ENCODE data around the gene ALAS1.

Gene ALAS1

GRCh38 chr3:52221141-52221562 is 23.2 kb downstream of the ALAS1 start:
- no peak for DNase-seq (ENCODE audit: low read depth)

GRCh38 chr3:52221563-52222318 is 23.8 kb downstream of the ALAS1 start:
- no peak for DNase-seq (ENCODE audit: low read depth)

GRCh38 chr3:52222319-52223221 is 24.6 kb downstream of the ALAS1 start:
- no peak for DNase-seq (ENCODE audit: low read depth)

- DNase-seq (ENCODE audit: low read depth), result no peak
Measured at GRCh38 chr3:52223449-52224408, 25.8 kb downstream of the ALAS1 start.

GRCh38 chr3:52225452-52226228 is 27.7 kb downstream of the ALAS1 start, which contains the start of gene TLR9:
TSS of gene TLR9 (minus strand) at chr3:52225645. CDS start at chr3:52225529, 116 bp downstream.
- no peak for DNase-seq (ENCODE audit: low read depth)

GRCh38 chr3:52226229-52226817 is 28.4 kb downstream of the ALAS1 start:
- DNase-seq (ENCODE audit: low read depth), result no peak

GRCh38 chr3:52227117-52227516 is 29.2 kb downstream of the ALAS1 start:
- DNase-seq (ENCODE audit: low read depth), result no peak

GRCh38 chr3:52227766-52228165 is 29.8 kb downstream of the ALAS1 start:
- DNase-seq (ENCODE audit: low read depth), result no peak

- no peak for DNase-seq (ENCODE audit: low read depth)
Measured at GRCh38 chr3:52228266-52228665, 30.3 kb downstream of the ALAS1 start.

GRCh38 chr3:52228751-52229291 is 30.9 kb downstream of the ALAS1 start:
- DNase-seq (ENCODE audit: low read depth), result no peak

- DNase-seq (ENCODE audit: low read depth), result no peak
Measured at GRCh38 chr3:52229656-52230055, 31.7 kb downstream of the ALAS1 start.

- DNase-seq (ENCODE audit: low read depth), result no peak
Measured at GRCh38 chr3:52230461-52230860, 32.5 kb downstream of the ALAS1 start.

- no peak for DNase-seq (ENCODE audit: low read depth)
Measured at GRCh38 chr3:52230889-52231499, 33.0 kb downstream of the ALAS1 start.

GRCh38 chr3:52231502-52232278 is 33.7 kb downstream of the ALAS1 start:
- no peak for DNase-seq (ENCODE audit: low read depth)

- DNase-seq (ENCODE audit: low read depth), result no peak
Measured at GRCh38 chr3:52232279-52233107, 34.5 kb downstream of the ALAS1 start.

GRCh38 chr3:52233108-52233591 is 35.2 kb downstream of the ALAS1 start:
- DNase-seq (ENCODE audit: low read depth), result no peak

GRCh38 chr3:52233968-52234367 is 36.0 kb downstream of the ALAS1 start:
- DNase-seq (ENCODE audit: low read depth), result no peak
